KOPT-K1 (cell line): ENCODE results near the gene NRF1.

ENCODE experiments used
- H3K27ac ChIP-seq: fragments of 200-600 bp; sonication (generic); 2 replicates; pipeline ENCODE4 v1.5.1; 2016; ENCODE audit warnings: antibody characterized with exemption, mild to moderate bottlenecking, low read depth, low read length; ENCODE audit not compliant: poor library complexity, severe bottlenecking
- H3K36me3 ChIP-seq: fragments of 200-600 bp; sonication (generic); 2 replicates; pipeline ENCODE4 v1.5.1; 2017; ENCODE audit warnings: antibody characterized with exemption, mild to moderate bottlenecking, low read length, moderate library complexity; ENCODE audit not compliant: insufficient read depth
- H3K9me3 ChIP-seq: fragments of 200-600 bp; sonication (generic); 2 replicates; pipeline ENCODE4 v1.5.1; 2017; ENCODE audit warnings: antibody characterized with exemption, low read length, mild to moderate bottlenecking; ENCODE audit not compliant: insufficient read depth, poor library complexity, severe bottlenecking

The NRF1 gene

GRCh38 chr7:129769400-129769774, 157.9 kb downstream of the NRF1 start:
- Histone ChIP-seq H3K9me3 (no peaks in the 10 kb centered on the region), H3K27ac (no peak overlapping the region), H3K36me3 (no peaks in the 10 kb centered on the region)

- H3K36me3 ChIP-seq = no peaks in the 10 kb centered on the region
- no peak overlapping the region for H3K27ac ChIP-seq
- H3K9me3 ChIP-seq = no peaks in the 10 kb centered on the region
These were observed 158.6 kb downstream of the NRF1 start for GRCh38 chr7:129769866-129770808.

GRCh38 chr7:129771201-129771927, 159.8 kb downstream of the NRF1 start:
- H3K9me3 ChIP-seq = no peaks in the 10 kb centered on the region
- H3K36me3 ChIP-seq = no peaks in the 10 kb centered on the region
- no peak overlapping the region for H3K27ac ChIP-seq

GRCh38 chr7:129771928-129772479, 160.5 kb downstream of the NRF1 start:
- no peaks in the 10 kb centered on the region for H3K9me3 ChIP-seq
- H3K27ac ChIP-seq = no peak overlapping the region

GRCh38 chr7:129772646-129773280, 161.2 kb downstream of the NRF1 start:
- no peak overlapping the region for H3K27ac ChIP-seq
- no peaks in the 10 kb centered on the region for H3K36me3 ChIP-seq

More at GRCh38 chr7:129771928-129772479, 160.5 kb downstream of the NRF1 start:
- H3K36me3 ChIP-seq = no peaks in the 10 kb centered on the region

GRCh38 chr7:129773328-129773731, 161.8 kb downstream of the NRF1 start:
- H3K36me3 ChIP-seq = no peaks in the 10 kb centered on the region
- no peaks in the 10 kb centered on the region for H3K9me3 ChIP-seq
- H3K27ac ChIP-seq = no peak overlapping the region

More at GRCh38 chr7:129772646-129773280, 161.2 kb downstream of the NRF1 start:
- H3K9me3 ChIP-seq = no peaks in the 10 kb centered on the region

GRCh38 chr7:129773871-129774270, 162.4 kb downstream of the NRF1 start:
- H3K36me3 ChIP-seq = no peaks in the 10 kb centered on the region
- H3K9me3 ChIP-seq = no peaks in the 10 kb centered on the region
- H3K27ac ChIP-seq = no peak overlapping the region

GRCh38 chr7:129774359-129774758, 162.8 kb downstream of the NRF1 start:
- Histone ChIP-seq H3K27ac (no peak overlapping the region), H3K9me3 (no peaks in the 10 kb centered on the region), H3K36me3 (no peaks in the 10 kb centered on the region)

- Histone ChIP-seq H3K9me3 (no peaks in the 10 kb centered on the region), H3K36me3 (no peaks in the 10 kb centered on the region), H3K27ac (no peak overlapping the region)
These were observed 163.6 kb downstream of the NRF1 start for GRCh38 chr7:129774871-129775694.

GRCh38 chr7:129775695-129776361, 164.3 kb downstream of the NRF1 start:
- Histone ChIP-seq H3K9me3 (no peaks in the 10 kb centered on the region), H3K27ac (no peak overlapping the region), H3K36me3 (no peaks in the 10 kb centered on the region)

- no peaks in the 10 kb centered on the region for H3K9me3 ChIP-seq
- no peak overlapping the region for H3K27ac ChIP-seq
- no peaks in the 10 kb centered on the region for H3K36me3 ChIP-seq
These were observed 164.8 kb downstream of the NRF1 start for GRCh38 chr7:129776362-129776722.

- Histone ChIP-seq H3K27ac (no peak overlapping the region), H3K9me3 (no peaks in the 10 kb centered on the region), H3K36me3 (no peaks in the 10 kb centered on the region)
These were observed 165.8 kb downstream of the NRF1 start for GRCh38 chr7:129777195-129777844.

GRCh38 chr7:129777993-129778769, 166.7 kb downstream of the NRF1 start:
- no peak overlapping the region for H3K27ac ChIP-seq
- H3K9me3 ChIP-seq = no peaks in the 10 kb centered on the region
- H3K36me3 ChIP-seq = no peaks in the 10 kb centered on the region
